HCEC 1CT (cell line): ENCODE results near the gene AFF1.

Experiments used
- DNase-seq: peaks from one replicate; pipeline ENCODE4 v3.0.0-alpha.2; 2017

The AFF1 gene

GRCh38 chr4:86934771-86935565 lies at the start of gene AFF1:
Gene AFF1, plus strand, starts transcription at chr4:86935011. Its CDS starts 13,523 bp downstream, at chr4:86948534.
- peak; percentile 81 for DNase-seq

- no peak for DNase-seq
Observed at GRCh38 chr4:86890790-86891189, 44.0 kb upstream of the AFF1 start.

- DNase-seq, result peak; percentile 50
Observed at GRCh38 chr4:86891762-86892635, 42.8 kb upstream of the AFF1 start, which contains the start of gene C4orf36. Gene C4orf36, minus strand, starts transcription at chr4:86892422. Its CDS starts 902 bp downstream, at chr4:86891520.

GRCh38 chr4:86892636-86892960 lies 42.2 kb upstream of the AFF1 start:
- no peak for DNase-seq

DNA sequence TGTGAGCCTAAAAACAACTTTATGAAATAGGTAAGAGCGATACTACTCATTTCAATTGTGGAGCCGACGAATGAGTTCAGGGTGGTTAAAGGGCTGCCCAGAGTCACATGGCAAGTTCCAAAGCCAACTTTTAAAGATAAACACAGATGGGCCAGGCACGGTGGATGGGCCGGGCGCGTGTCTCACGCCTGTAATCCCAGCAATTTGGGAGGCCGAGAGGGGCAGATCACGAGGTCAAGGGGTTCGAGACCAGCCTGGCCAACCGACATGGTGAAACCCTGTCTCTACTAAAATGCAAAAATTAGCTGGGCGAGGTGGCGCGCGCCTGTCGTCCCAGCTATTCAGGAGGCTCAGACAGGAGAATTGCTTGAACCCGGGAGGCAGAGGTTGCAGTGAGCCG lies 41.7 kb upstream of the AFF1 start:
- no peak for DNase-seq

GRCh38 chr4:86894455-86894854 lies 40.4 kb upstream of the AFF1 start:
- DNase-seq, result peak; percentile 58

DNA sequence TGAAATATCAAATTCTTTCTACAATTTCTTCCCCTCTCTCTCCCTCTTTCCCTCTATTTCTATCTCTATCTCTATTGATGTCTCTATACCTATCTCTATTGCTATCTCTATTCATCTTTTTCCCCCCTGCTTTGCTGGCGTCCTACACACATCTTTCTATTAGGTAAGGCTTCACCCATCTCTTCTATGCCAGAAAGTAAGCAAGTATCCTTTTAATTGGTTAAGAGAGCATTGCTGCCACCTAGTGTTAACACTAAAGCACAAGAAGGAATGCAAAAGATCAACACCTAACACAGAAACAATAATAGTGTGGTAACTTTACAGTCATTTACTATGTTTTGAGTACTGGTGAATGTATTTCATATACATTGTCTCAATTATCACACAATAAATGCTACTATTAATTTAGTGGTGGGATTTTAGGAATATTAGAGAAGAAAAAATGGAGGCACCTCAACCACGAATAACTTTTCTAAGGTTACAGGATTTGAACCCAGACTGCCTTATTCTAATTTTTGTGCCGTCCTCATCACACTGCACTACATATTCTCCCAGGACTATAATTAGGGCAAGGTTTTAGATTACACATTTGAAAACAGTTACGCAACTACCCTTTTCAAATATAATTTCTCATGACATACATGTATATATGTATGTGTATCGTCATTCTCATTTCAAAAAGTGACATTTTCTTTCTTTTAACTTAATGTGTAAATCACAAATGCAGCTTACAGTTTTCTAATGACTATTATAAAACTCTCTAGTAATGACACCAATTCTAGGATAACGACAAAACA lies 38.9 kb upstream of the AFF1 start:
- DNase-seq, result peak; percentile 54

GRCh38 chr4:86896596-86896995 lies 38.2 kb upstream of the AFF1 start:
- DNase-seq, result no peak

DNA sequence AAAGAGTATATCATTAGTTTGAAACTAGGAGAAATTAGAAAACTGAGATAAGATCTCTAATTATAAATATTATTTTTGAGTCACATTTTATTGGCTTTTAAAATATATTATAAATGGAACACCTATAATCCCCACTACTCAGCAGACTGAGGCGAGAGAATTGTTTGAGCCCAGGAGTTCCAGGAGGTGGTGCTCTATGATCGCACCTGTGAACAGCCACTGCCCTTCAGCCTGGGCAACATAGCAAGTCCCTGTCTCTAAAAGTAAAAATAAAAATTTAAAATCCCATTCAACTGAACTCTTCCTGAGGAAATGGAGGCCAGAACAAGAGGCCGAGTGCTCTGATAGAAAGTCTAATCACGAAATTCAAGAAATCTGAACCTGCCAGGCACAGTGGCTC lies 36.2 kb upstream of the AFF1 start:
- no peak for DNase-seq

- no peak for DNase-seq
Observed at GRCh38 chr4:86901864-86902263, 32.9 kb upstream of the AFF1 start.

GRCh38 chr4:86908251-86908657 lies 26.6 kb upstream of the AFF1 start:
- no peak for DNase-seq

DNA sequence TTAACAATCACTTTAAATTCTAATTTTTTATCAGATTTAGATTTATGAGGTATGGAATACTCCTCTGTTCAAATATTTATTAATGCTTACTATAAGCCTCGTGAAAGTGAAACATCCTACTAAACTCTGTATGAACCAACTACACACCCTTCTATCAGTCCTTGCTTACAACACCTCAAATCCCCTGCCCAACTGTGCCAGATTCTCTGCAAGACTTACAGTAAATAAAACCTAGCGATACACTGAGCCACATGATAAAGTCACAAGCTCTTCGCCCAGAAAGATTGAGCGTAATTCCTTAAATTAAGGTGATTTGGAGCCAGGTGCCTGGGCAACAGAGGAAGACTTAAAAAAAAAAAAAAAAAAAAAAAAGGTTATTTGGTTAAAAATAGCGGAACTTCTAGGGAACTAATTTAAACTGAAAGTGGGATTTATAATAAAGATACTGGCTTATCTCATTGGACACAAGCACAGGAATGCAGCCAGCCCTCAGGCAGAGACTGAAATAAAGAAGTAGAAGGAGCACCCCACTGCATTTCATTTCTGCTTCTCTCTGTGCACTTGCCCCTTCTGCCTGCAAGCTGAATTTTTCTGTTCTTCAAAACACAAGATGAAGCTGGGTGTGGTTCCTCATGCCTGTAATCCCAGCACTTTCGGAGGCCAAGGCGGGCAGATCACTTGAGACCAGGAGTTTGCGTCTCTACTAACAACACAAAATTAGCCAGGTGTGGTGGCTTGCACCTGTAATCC lies 25.1 kb upstream of the AFF1 start:
- DNase-seq, result no peak

GRCh38 chr4:86910369-86910768 lies 24.4 kb upstream of the AFF1 start:
- no peak for DNase-seq

DNA sequence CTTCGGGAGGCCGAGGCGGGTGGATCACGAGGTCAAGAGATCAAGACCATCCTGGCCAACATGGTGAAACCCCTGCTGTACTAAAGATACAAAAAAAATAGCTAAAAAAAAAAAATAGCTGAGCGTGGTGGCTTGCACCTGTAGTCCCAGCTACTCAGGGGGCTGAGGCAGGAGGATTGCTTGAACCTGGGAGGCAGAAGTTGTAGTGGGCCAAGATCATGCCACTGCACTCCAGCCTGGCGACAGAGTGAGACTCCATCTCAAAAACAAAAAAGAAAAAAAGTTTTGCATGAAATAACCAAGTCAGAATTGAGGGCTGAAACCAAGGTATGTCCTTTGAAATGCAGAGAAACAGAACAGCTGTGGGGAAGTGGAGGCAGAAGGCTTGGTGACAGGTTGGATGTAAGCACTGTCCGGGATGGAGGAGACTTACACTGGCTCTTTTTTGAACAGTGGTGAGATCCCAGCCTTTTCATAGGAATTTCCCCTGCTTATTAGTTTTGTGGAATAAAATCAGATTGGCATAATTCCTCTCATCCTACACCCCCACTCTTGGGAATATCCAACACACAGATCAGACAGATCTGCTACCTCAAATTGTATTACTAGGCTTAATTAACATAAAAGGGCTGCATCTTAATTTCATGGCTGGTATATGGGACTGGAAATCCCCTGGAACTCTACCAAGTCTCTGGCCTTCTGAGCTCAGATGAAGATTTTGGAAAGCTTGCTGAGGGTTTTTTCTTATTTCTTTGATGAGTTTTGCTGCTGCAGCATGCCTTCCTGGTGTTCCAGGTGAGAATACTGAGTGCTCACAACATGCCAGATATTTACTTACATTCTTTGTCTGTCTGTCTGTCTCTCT lies 23.8 kb upstream of the AFF1 start:
- no peak for DNase-seq

DNA sequence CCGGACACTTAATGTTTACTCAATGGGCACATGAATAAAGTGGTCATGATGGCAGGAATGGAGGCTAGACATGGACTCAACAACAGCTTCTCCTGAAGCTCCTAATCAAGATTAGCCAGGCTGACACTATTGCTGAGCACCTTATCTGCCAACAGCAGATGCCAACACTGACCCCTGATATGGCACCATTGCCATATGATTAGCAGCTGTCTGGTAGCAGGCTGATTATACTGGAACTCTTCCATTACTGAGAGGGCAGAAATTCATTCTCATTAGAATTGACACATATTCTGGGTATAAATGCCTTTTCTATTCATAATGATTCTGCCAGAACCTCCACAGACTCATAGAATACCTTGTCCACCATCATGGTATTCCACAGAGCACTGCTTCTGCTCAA lies 18.4 kb upstream of the AFF1 start:
- DNase-seq, result no peak

- no peak for DNase-seq
Observed at GRCh38 chr4:86917212-86918039, 17.4 kb upstream of the AFF1 start.

- peak; percentile 64 for DNase-seq
Observed at GRCh38 chr4:86918539-86919072, 16.2 kb upstream of the AFF1 start.

DNA sequence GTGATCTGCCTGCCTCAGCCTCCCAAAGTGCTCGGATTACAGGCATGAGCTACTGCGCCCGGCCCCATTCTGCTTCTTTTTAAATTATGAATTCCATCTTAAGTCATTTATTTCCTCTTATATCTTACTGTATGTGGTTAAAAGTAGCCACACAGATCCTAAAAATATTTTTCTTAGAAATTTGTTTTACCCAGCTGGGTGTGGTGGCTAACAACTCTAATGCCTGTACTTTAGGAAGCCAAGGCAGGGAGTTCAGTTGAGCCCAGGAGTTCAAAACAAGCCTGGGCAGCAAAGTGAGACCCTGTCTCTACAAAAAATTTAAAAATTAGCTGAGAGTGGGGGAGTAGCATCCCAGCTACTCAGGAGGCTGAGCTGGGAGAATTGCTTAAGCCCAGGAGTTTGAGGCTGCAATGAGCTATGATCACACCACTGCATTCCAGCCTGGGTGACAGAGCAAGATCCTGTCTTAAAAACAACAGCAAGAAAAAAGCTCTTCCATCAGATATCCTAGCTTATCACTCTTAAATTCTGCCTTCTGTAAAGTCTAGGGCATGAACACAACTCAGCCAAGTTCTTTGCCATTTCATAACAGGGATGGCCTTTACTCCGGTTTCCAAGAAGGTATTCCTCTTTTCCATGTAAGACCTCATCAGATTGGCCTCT lies 15.1 kb upstream of the AFF1 start:
- no peak for DNase-seq

DNA sequence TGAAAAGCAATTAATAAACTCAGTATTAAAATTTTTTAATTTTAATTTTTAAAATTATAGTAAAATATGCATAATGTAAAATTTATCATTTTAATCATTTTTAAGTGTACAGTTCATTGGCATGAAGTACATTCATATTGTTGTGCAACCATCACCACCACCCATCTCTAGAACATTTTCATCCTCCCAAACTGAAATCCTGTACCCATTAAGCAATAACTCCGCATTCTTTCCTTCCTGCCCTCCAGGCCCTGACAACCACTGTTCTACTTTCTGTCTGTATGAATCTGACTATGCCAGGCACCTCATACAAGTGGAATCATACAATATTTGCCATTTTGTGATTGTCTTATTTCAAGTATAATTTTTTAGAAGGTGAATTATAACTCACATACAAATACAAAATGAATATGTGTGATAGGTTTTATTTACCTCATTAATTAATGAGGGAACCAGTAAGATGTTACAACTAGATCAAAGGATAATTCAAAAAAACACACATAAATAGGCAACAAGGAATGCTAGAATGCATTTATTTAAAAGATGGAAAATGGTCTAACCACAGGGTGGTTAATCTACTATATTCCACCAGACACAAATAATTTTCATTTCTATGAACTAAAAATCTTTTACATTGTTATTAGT lies 13.1 kb upstream of the AFF1 start:
- DNase-seq, result peak; percentile 52
